ENCODE measurements around the gene CTNNA2.

CTNNA2 gene

GRCh38 chr2:79619442-79619841 is 106.6 kb downstream of the CTNNA2 start:
- H3K4me3 ChIP-seq (ENCODE audit: low read length), result no peak overlapping the region
- H3K9me3 ChIP-seq (ENCODE audit: control insufficient read depth, low read length), result no peaks in the 10 kb centered on the region
- DNase-seq (ENCODE audit: low read depth), result no peak
- H3K36me3 ChIP-seq (ENCODE audit: control insufficient read depth, insufficient read depth, low read length, severe bottlenecking), result no peaks in the 10 kb centered on the region
- H3K4me1 ChIP-seq (ENCODE audit: control insufficient read depth, insufficient read depth, low read length), result no peaks in the 10 kb centered on the region
- H3K27me3 ChIP-seq (replicated peaks; ENCODE audit: control insufficient read depth, insufficient read depth, low read length), result no peaks in the 10 kb centered on the region
- no peak overlapping the region for H3K9ac ChIP-seq (ENCODE audit: low read length)

- Histone ChIP-seq H3K9me3 (ENCODE audit: control insufficient read depth, low read length) (no peaks in the 10 kb centered on the region), H3K27me3 (replicated peaks; ENCODE audit: control insufficient read depth, insufficient read depth, low read length) (no peaks in the 10 kb centered on the region), H3K4me1 (ENCODE audit: control insufficient read depth, insufficient read depth, low read length) (no peaks in the 10 kb centered on the region), H3K36me3 (ENCODE audit: control insufficient read depth, insufficient read depth, low read length, severe bottlenecking) (no peaks in the 10 kb centered on the region), H3K4me3 (ENCODE audit: low read length) (no peak overlapping the region), H3K9ac (ENCODE audit: low read length) (no peak overlapping the region)
- DNase-seq (ENCODE audit: low read depth), result no peak
Observed at GRCh38 chr2:79619976-79620375, 107.1 kb downstream of the CTNNA2 start.

DNA sequence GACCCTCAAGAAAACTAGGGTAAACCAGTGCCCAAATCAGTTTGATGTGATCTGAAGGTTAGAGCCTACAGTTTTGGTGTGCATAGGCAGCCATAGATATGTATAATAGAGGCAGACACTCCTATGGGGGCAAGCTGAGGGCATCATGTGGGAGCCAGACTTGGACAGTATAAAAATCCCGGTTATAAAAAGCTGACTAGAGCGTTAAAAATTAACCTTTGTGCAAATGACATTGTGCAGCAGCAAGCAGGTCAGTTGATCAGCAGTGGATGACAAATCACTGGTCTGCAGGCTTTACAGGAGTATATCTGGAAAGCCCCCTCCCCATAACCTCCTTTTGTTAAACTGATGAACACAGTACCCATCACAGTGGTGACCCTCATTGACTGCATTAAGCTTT is 107.8 kb downstream of the CTNNA2 start:
- no peak overlapping the region for H3K4me3 ChIP-seq (ENCODE audit: low read length)
- no peaks in the 10 kb centered on the region for H3K4me1 ChIP-seq (ENCODE audit: control insufficient read depth, insufficient read depth, low read length)
- DNase-seq (ENCODE audit: low read depth), result no peak
- H3K9me3 ChIP-seq (ENCODE audit: control insufficient read depth, low read length), result no peaks in the 10 kb centered on the region
- H3K27me3 ChIP-seq (replicated peaks; ENCODE audit: control insufficient read depth, insufficient read depth, low read length), result no peaks in the 10 kb centered on the region
- no peak overlapping the region for H3K9ac ChIP-seq (ENCODE audit: low read length)
- H3K36me3 ChIP-seq (ENCODE audit: control insufficient read depth, insufficient read depth, low read length, severe bottlenecking), result no peaks in the 10 kb centered on the region

- DNase-seq (ENCODE audit: low read depth), result no peak
- Histone ChIP-seq H3K36me3 (ENCODE audit: control insufficient read depth, insufficient read depth, low read length, severe bottlenecking) (no peaks in the 10 kb centered on the region), H3K4me3 (ENCODE audit: low read length) (no peak overlapping the region), H3K4me1 (ENCODE audit: control insufficient read depth, insufficient read depth, low read length) (no peaks in the 10 kb centered on the region), H3K27me3 (replicated peaks; ENCODE audit: control insufficient read depth, insufficient read depth, low read length) (no peaks in the 10 kb centered on the region), H3K9me3 (ENCODE audit: control insufficient read depth, low read length) (no peaks in the 10 kb centered on the region), H3K9ac (ENCODE audit: low read length) (no peak overlapping the region)
Observed at GRCh38 chr2:79621252-79621651, 108.4 kb downstream of the CTNNA2 start.

DNA sequence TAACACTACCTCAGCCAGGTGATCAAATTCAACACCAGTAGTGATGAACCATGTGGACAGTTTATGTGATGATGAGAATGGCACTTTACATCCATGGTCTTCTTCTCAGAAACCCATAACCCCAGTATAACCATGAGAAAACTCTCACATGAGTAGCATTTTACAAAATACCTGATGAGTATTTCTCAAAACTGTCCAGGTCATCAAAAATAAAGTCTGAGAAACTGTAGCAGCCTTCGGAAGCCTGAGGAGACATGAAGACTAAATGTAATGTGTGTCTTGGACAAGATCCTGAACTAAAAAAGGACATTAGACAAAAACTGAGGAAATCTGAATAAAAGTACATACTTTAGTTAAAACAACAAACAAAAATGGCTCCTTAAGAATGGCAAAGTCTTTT is 108.9 kb downstream of the CTNNA2 start:
- no peaks in the 10 kb centered on the region for H3K9me3 ChIP-seq (ENCODE audit: control insufficient read depth, low read length)
- no peaks in the 10 kb centered on the region for H3K4me1 ChIP-seq (ENCODE audit: control insufficient read depth, insufficient read depth, low read length)
- no peaks in the 10 kb centered on the region for H3K36me3 ChIP-seq (ENCODE audit: control insufficient read depth, insufficient read depth, low read length, severe bottlenecking)
- no peak overlapping the region for H3K4me3 ChIP-seq (ENCODE audit: low read length)
- H3K27me3 ChIP-seq (replicated peaks; ENCODE audit: control insufficient read depth, insufficient read depth, low read length), result no peaks in the 10 kb centered on the region
- H3K9ac ChIP-seq (ENCODE audit: low read length), result no peak overlapping the region
- DNase-seq (ENCODE audit: low read depth), result no peak

DNA sequence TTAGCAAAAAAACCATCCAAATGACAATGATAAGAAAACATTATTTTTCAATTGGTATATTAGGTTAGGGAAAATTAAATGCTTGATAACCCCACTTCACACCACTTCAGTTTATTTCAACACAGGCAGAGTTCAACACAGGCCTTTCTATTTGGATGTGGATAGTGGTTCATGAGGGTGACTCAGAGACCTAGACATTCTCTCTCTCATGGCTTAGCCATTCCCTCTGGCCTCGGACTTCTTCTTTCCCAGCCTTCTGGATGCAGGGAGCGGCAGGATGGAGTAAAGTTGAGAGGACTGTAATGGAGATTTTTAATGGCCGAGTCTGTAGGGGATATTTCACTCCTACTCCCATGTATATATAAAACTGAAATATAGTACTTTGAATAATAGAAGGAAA is 109.7 kb downstream of the CTNNA2 start:
- H3K27me3 ChIP-seq (replicated peaks; ENCODE audit: control insufficient read depth, insufficient read depth, low read length), result peaks cover 4% of the 10 kb centered on the region
- H3K9ac ChIP-seq (ENCODE audit: low read length), result no peak overlapping the region
- no peaks in the 10 kb centered on the region for H3K9me3 ChIP-seq (ENCODE audit: control insufficient read depth, low read length)
- no peak for DNase-seq (ENCODE audit: low read depth)
- H3K36me3 ChIP-seq (ENCODE audit: control insufficient read depth, insufficient read depth, low read length, severe bottlenecking), result no peaks in the 10 kb centered on the region
- H3K4me3 ChIP-seq (ENCODE audit: low read length), result no peak overlapping the region
- no peaks in the 10 kb centered on the region for H3K4me1 ChIP-seq (ENCODE audit: control insufficient read depth, insufficient read depth, low read length)

GRCh38 chr2:79627237-79627636 is 114.4 kb downstream of the CTNNA2 start:
- no peak for DNase-seq (ENCODE audit: low read depth)
- no peak overlapping the region for H3K9ac ChIP-seq (ENCODE audit: low read length)
- no peak overlapping the region for H3K4me3 ChIP-seq (ENCODE audit: low read length)
- H3K4me1 ChIP-seq (ENCODE audit: control insufficient read depth, insufficient read depth, low read length), result no peaks in the 10 kb centered on the region
- H3K9me3 ChIP-seq (ENCODE audit: control insufficient read depth, low read length), result no peaks in the 10 kb centered on the region
- H3K27me3 ChIP-seq (replicated peaks; ENCODE audit: control insufficient read depth, insufficient read depth, low read length), result peaks cover 6% of the 10 kb centered on the region
- no peaks in the 10 kb centered on the region for H3K36me3 ChIP-seq (ENCODE audit: control insufficient read depth, insufficient read depth, low read length, severe bottlenecking)

DNA sequence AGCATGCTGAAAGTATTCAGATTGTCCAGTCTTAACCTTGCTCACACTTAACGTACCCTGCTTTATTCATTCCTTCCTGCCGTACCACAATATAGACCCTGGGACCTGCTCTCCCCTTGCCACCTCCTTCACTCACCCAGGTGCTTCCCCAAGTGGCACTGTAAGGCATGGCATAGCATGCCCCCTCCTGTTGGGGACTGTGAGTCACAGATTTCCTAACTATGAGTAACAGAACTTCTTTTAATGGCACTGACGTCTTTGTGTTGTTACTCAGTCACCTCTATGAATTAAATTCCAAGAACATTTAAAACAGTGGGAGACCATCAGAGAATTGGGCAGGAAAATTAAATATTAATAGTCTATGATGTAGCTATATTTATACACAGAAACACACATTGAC is 117.2 kb downstream of the CTNNA2 start:
- no peak overlapping the region for H3K4me3 ChIP-seq (ENCODE audit: low read length)
- no peak for DNase-seq (ENCODE audit: low read depth)
- no peaks in the 10 kb centered on the region for H3K4me1 ChIP-seq (ENCODE audit: control insufficient read depth, insufficient read depth, low read length)
- H3K27me3 ChIP-seq (replicated peaks; ENCODE audit: control insufficient read depth, insufficient read depth, low read length), result peaks cover 6% of the 10 kb centered on the region
- H3K36me3 ChIP-seq (ENCODE audit: control insufficient read depth, insufficient read depth, low read length, severe bottlenecking), result no peaks in the 10 kb centered on the region
- H3K9me3 ChIP-seq (ENCODE audit: control insufficient read depth, low read length), result no peaks in the 10 kb centered on the region
- no peak overlapping the region for H3K9ac ChIP-seq (ENCODE audit: low read length)

DNA sequence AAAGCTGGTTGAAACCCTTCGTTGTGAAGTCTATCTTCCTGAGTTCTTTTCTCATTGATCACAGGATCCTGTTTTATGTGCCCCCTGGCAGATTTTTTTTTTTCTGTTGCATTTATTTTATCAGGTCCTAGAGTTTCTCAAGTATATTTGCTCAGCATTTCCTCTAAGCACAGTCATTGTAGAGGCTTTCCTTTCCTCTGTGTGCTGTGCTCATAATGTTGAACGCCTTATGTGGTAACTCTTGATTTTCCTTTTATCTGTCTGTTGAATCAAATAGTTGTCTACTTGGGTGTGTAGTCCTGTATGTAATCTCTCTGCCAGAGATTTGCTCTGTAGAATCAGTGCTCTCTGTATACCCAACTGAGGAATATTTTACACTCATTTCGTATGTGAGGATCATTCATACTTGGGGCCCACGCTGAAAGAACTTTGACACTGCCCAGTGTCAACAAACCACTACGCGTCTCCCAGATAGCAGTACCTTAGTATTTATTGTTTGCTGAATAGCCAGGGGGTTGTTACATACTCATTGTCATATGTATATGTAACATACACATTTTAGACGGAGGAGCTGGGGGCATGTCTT is 118.2 kb downstream of the CTNNA2 start:
- Histone ChIP-seq H3K27me3 (replicated peaks; ENCODE audit: control insufficient read depth, insufficient read depth, low read length) (peaks cover 6% of the 10 kb centered on the region), H3K9ac (ENCODE audit: low read length) (no peak overlapping the region), H3K36me3 (ENCODE audit: control insufficient read depth, insufficient read depth, low read length, severe bottlenecking) (no peaks in the 10 kb centered on the region), H3K4me1 (ENCODE audit: control insufficient read depth, insufficient read depth, low read length) (no peaks in the 10 kb centered on the region), H3K4me3 (ENCODE audit: low read length) (no peak overlapping the region), H3K9me3 (ENCODE audit: control insufficient read depth, low read length) (no peaks in the 10 kb centered on the region)
- DNase-seq (ENCODE audit: low read depth), result no peak

DNA sequence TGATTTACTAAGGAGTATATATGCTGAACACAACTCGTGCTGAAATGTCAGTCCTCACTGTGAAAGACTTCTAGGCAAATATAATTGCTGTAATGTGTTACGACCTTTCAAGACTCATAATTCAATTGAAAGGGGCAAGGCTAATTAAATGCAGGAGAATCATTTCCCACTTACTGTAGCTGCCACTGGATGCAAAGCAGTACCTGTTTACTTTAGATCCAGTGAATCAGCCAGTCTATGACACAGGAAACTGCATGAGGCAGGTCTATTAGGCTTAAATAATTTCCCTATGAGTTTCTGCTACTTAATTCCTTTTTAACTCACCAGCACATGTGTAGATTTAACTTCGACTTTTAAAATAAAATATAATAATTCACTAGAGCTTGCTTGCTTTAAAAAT is 125.6 kb downstream of the CTNNA2 start:
- Histone ChIP-seq H3K36me3 (ENCODE audit: control insufficient read depth, insufficient read depth, low read length, severe bottlenecking) (no peaks in the 10 kb centered on the region), H3K27me3 (replicated peaks; ENCODE audit: control insufficient read depth, insufficient read depth, low read length) (no peaks in the 10 kb centered on the region), H3K4me1 (ENCODE audit: control insufficient read depth, insufficient read depth, low read length) (no peaks in the 10 kb centered on the region), H3K4me3 (ENCODE audit: low read length) (no peak overlapping the region), H3K9ac (ENCODE audit: low read length) (no peak overlapping the region), H3K9me3 (ENCODE audit: control insufficient read depth, low read length) (no peaks in the 10 kb centered on the region)
- no peak for DNase-seq (ENCODE audit: low read depth)

DNA sequence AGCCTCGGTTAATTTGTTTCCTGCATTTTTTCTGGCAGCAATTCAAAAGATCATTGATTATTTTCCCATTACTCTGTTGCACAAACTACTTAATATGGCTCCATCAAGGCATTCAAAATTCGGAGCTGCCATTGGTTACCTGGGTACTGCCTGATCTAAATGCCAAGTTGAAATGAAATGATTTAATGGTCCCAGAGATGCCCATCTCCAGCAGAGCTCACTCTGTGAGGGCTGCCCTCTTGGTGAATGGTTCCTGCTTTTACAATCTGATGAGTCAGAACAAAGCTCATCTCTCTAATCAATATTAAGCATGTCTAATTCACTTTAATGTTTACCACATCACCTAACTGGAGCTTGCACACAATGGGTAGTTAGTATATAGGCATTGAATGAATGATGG is 126.1 kb downstream of the CTNNA2 start:
- H3K4me3 ChIP-seq (ENCODE audit: low read length), result no peak overlapping the region
- no peaks in the 10 kb centered on the region for H3K9me3 ChIP-seq (ENCODE audit: control insufficient read depth, low read length)
- H3K27me3 ChIP-seq (replicated peaks; ENCODE audit: control insufficient read depth, insufficient read depth, low read length), result no peaks in the 10 kb centered on the region
- H3K9ac ChIP-seq (ENCODE audit: low read length), result no peak overlapping the region
- no peaks in the 10 kb centered on the region for H3K4me1 ChIP-seq (ENCODE audit: control insufficient read depth, insufficient read depth, low read length)
- no peak for DNase-seq (ENCODE audit: low read depth)
- no peaks in the 10 kb centered on the region for H3K36me3 ChIP-seq (ENCODE audit: control insufficient read depth, insufficient read depth, low read length, severe bottlenecking)

GRCh38 chr2:79640001-79640400 is 127.2 kb downstream of the CTNNA2 start:
- no peak overlapping the region for H3K4me3 ChIP-seq (ENCODE audit: low read length)
- no peak overlapping the region for H3K9ac ChIP-seq (ENCODE audit: low read length)
- H3K27me3 ChIP-seq (replicated peaks; ENCODE audit: control insufficient read depth, insufficient read depth, low read length), result no peaks in the 10 kb centered on the region
- H3K4me1 ChIP-seq (ENCODE audit: control insufficient read depth, insufficient read depth, low read length), result no peaks in the 10 kb centered on the region
- H3K9me3 ChIP-seq (ENCODE audit: control insufficient read depth, low read length), result no peaks in the 10 kb centered on the region
- no peaks in the 10 kb centered on the region for H3K36me3 ChIP-seq (ENCODE audit: control insufficient read depth, insufficient read depth, low read length, severe bottlenecking)
- no peak for DNase-seq (ENCODE audit: low read depth)

Measured in adipocyte (in vitro differentiated cells).